ENCODE data around the gene ANXA2R. TPM values are rescaled to one million over a fixed set of nuclear protein-coding genes. Genes with fewer than 3 reads are reported as not detected.

ANXA2R gene
- total and polyA plus RNA-seq, 2 of the 13 experiments (the other 11 are each of a cell fraction or from before 2014, with no cell fraction given) = 0.95 to 1.3 TPM

GRCh38 chr5:43000111-43000840 lies 39.8 kb downstream of the ANXA2R start (continued):
- no peak for TF ChIP-seq ATF5 (CRISPR knock-in tag; IDR thresholded peaks at IDR 0.05; ENCODE audit: low read depth)
- TF ChIP-seq ZBTB14 (CRISPR knock-in tag; IDR thresholded peaks at IDR 0.05) = no peak
- no peak for TF ChIP-seq ZNF350 (CRISPR knock-in tag; IDR thresholded peaks at IDR 0.05; ENCODE audit: borderline replicate concordance, low read depth)
- TF ChIP-seq ARHGAP35 (CRISPR knock-in tag; IDR thresholded peaks at IDR 0.05; ENCODE audit: borderline replicate concordance) = no peak
- TF ChIP-seq ARID4A (CRISPR knock-in tag; IDR thresholded peaks at IDR 0.05; ENCODE audit: borderline replicate concordance) = no peak
- TF ChIP-seq ZNF382 (CRISPR knock-in tag; IDR thresholded peaks at IDR 0.05; ENCODE audit: borderline replicate concordance) = no peak
- TF ChIP-seq ZNF580 (CRISPR knock-in tag; IDR thresholded peaks at IDR 0.05; ENCODE audit: borderline replicate concordance, low read depth) = no peak
- no peak for TF ChIP-seq ZMYM3 (CRISPR knock-in tag; IDR thresholded peaks at IDR 0.05)
- no peak for TF ChIP-seq ZNF672 (CRISPR knock-in tag; IDR thresholded peaks at IDR 0.05)
- TF ChIP-seq ZNF780A (CRISPR knock-in tag; IDR thresholded peaks at IDR 0.05) = no peak
- TF ChIP-seq ZNF788 (CRISPR knock-in tag; IDR thresholded peaks at IDR 0.05; ENCODE audit: borderline replicate concordance) = no peak; the same call in 1 of the 2 replicates
- no peak for TF ChIP-seq NR2C2 (CRISPR knock-in tag; IDR thresholded peaks at IDR 0.05; ENCODE audit: borderline replicate concordance)
- no peak for TF ChIP-seq ZNF7 (CRISPR knock-in tag; IDR thresholded peaks at IDR 0.05)
- TF ChIP-seq ZGPAT (CRISPR knock-in tag; IDR thresholded peaks at IDR 0.05) = no peak
- 0 out of 2 replicates have a peak, but pooled peaks have one; percentile 34 for TF ChIP-seq ZNF547 (CRISPR knock-in tag; IDR thresholded peaks at IDR 0.05)
- 0 out of 2 replicates have a peak, but pooled peaks have one; percentile 30 for TF ChIP-seq POGK (CRISPR knock-in tag; conservative IDR thresholded peaks at IDR 0.05)
- no peak for TF ChIP-seq ZBTB37 (CRISPR knock-in tag; IDR thresholded peaks at IDR 0.05)
